ENCODE measurements around the gene CST4.

DNA sequence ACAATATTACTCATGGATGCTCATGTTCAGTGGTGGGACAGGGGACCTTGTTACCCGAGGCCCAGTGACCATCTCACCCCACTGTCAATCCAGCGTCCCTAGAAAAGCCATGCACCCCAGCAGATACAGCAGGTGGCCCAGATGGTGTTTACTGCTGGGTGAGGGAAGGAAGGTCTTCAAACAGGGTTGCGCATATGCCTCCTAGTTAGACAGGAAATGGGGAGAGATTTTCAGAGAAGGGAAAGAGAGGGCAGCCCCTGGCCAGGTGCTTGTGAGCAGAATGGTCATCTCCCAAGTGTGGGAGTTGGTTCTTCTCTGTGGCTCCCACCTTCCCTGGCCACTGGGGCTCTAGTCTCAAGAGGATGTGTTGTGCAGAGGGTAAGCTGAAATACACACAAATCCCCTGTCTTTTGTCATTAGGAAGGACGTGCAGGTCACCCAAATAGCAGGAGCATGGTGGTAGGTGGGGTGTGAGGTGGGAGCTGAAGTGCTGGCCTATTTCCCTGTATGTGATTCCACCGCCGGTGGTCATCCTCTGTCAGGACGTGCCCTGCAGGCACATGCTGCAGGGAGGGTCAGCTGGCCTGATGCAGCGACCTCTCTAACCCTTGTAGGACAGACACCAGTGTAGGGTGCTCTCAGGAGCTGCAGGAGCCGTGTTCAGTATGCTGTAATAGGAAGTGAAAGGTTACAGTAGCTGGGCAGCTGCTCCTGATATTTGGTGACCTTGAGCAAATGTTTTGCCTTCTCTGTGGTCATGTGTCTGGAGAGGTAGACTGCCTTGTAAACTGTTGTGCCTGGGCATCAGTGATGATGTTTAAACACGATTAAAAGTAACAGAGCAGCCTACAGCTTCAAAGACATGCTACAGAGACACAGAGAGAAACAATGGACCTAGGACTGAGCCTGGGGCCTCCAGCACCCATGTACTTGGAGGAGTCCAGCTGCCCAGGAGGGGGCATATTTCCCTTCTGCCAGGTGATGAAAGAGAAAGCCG is 47.9 kb downstream of the CST4 start:
- TF ChIP-seq, protein P1, sequence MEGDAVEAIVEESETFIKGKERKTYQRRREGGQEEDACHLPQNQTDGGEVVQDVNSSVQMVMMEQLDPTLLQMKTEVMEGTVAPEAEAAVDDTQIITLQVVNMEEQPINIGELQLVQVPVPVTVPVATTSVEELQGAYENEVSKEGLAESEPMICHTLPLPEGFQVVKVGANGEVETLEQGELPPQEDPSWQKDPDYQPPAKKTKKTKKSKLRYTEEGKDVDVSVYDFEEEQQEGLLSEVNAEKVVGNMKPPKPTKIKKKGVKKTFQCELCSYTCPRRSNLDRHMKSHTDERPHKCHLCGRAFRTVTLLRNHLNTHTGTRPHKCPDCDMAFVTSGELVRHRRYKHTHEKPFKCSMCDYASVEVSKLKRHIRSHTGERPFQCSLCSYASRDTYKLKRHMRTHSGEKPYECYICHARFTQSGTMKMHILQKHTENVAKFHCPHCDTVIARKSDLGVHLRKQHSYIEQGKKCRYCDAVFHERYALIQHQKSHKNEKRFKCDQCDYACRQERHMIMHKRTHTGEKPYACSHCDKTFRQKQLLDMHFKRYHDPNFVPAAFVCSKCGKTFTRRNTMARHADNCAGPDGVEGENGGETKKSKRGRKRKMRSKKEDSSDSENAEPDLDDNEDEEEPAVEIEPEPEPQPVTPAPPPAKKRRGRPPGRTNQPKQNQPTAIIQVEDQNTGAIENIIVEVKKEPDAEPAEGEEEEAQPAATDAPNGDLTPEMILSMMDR (IDR thresholded peaks at IDR 0.05) = no peak
- TF ChIP-seq POLR2A (IDR thresholded peaks at IDR 0.05) = no peak

Measured in esophagus squamous epithelium (tissue), 4 donors.